ENCODE data around the gene PDCD1.

PDCD1 gene

DNA sequence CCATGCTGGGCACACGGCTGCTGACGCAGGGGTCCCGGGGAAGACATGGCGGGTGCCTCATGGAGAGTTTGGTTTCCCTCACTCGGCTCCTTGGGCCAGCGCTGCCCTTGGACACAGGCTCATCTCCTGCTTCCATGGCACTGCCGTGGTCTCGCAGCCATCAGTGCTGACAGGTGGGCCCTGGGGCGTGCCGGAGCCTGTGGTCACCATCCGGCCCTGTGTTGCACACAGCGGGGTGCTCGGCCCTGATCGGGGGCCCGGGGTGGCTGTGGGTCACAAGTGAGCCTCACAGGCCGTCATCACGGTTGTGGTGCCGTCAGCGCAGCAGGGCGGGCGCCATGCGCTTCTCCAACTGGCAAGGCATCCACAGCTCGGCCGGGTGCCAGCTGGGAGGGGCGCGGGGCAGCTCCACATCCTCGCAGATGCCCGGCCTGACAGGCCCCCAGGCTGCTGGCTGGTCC is 11.4 kb upstream of the PDCD1 start:
- TF ChIP-seq, protein P1, sequence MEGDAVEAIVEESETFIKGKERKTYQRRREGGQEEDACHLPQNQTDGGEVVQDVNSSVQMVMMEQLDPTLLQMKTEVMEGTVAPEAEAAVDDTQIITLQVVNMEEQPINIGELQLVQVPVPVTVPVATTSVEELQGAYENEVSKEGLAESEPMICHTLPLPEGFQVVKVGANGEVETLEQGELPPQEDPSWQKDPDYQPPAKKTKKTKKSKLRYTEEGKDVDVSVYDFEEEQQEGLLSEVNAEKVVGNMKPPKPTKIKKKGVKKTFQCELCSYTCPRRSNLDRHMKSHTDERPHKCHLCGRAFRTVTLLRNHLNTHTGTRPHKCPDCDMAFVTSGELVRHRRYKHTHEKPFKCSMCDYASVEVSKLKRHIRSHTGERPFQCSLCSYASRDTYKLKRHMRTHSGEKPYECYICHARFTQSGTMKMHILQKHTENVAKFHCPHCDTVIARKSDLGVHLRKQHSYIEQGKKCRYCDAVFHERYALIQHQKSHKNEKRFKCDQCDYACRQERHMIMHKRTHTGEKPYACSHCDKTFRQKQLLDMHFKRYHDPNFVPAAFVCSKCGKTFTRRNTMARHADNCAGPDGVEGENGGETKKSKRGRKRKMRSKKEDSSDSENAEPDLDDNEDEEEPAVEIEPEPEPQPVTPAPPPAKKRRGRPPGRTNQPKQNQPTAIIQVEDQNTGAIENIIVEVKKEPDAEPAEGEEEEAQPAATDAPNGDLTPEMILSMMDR (IDR thresholded peaks at IDR 0.05): no peak
- no peak for TF ChIP-seq ZFX (IDR thresholded peaks at IDR 0.05; ENCODE audit: borderline replicate concordance)
- H3K27ac ChIP-seq: no peak overlapping the region

DNA sequence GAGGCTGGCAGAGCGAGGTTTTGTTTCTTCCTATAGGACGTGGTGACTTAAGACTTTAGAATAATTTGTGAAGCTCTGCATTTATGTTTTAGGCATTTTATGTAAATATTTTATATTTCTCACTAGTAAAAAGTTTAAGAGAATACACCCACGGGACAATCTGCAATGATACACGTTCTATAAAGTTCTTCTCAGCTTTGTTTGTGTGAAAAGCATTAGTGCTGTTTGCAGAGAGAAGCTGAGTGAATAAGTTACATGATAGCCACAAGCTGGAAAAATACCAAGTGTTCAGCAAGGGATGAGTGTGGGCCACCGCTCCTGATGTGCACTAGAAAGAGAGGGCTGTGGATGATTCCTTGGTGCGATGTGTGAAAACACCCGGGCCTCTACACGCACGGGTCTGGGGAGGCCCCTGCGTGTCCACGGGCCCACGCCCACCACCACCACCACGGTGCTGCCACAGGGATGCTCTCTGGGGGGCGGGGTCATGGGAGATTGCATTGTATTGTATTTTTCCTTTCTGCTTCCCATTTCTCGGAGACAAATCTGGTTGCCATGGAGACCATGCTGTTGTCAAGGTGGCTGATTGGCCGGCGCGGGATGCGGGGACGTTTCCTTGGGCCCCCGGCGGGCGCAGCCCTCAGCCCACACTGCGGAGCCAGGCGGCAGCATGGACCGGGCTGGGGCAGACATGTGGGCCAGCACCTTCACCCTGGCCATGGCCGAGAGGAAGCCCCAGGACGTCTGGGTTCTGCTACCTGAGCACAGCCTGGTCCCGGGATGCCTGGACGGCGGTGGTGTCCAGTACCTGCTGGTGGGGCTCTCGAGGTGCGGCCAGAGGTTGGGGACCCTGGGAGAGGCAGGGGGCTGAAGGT is 10.6 kb upstream of the PDCD1 start, which contains the start of gene RTP5:
Gene RTP5, plus strand, starts transcription at position 643 of the 875 bp plus-strand sequence. Its CDS starts 28 bp downstream, at position 671.
- H3K27ac ChIP-seq: no peak within 1 kb of the TSS
- TF ChIP-seq, protein P1 (IDR thresholded peaks at IDR 0.05): no peak
- no peak for TF ChIP-seq ZFX (IDR thresholded peaks at IDR 0.05; ENCODE audit: borderline replicate concordance)

DNA sequence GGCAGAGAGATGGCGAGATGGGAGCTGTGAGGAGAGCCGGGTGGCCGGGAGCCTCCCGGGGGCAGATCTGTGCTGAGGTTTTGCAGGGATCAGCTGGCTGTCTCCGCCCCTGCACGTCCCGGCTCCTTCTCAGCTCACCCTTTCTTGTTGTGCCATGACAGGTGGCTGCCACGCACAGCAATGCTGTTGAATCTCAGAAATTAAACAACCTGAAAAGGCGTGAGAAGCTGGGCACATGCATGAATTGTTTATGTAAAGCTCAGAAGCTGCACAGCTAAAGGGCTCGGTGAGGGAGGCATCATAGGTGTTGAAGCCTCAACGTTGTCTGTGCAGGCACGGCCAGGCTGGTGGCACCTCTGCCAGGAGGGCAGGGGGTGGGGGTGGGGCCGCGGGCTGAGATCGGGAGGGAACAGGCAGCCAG is 10.0 kb upstream of the PDCD1 start:
- TF ChIP-seq, protein P1 (IDR thresholded peaks at IDR 0.05): no peak
- TF ChIP-seq ZFX (IDR thresholded peaks at IDR 0.05; ENCODE audit: borderline replicate concordance): no peak
- H3K27ac ChIP-seq: no peak overlapping the region

DNA sequence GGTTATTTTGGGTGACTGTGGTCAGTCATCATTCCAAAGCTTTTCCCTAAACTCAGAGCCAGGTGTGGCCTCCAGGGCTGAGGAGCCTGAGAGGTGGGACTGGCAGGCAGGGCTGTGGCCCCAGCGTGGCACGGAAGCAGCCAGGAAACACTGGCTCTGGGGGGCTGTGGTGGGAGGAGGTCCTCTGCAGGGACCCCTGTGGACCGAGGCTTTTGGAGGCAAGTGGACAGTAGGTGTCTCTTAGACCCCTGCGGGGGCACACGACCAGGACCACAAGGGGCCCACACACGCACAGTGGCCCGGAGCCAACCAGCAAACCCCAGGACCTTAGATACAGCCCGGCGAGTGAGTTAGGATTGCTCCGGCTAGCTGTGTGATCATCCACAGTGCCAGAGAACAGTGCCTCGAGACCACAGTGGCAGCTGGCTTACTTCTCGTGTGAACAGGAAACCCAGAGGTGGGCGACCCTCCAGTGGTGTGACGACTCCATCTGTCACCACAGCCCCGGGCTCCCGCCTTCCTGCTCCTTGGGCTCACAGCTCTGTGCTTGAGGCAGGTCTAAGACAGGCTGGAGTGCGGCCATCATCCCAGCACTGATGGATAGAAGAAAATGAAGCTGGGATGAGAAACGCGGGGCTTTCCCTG is 9.2 kb upstream of the PDCD1 start:
- no peak for TF ChIP-seq ZFX (IDR thresholded peaks at IDR 0.05; ENCODE audit: borderline replicate concordance)
- TF ChIP-seq, protein P1 (IDR thresholded peaks at IDR 0.05): no peak
- no peak overlapping the region for H3K27ac ChIP-seq

DNA sequence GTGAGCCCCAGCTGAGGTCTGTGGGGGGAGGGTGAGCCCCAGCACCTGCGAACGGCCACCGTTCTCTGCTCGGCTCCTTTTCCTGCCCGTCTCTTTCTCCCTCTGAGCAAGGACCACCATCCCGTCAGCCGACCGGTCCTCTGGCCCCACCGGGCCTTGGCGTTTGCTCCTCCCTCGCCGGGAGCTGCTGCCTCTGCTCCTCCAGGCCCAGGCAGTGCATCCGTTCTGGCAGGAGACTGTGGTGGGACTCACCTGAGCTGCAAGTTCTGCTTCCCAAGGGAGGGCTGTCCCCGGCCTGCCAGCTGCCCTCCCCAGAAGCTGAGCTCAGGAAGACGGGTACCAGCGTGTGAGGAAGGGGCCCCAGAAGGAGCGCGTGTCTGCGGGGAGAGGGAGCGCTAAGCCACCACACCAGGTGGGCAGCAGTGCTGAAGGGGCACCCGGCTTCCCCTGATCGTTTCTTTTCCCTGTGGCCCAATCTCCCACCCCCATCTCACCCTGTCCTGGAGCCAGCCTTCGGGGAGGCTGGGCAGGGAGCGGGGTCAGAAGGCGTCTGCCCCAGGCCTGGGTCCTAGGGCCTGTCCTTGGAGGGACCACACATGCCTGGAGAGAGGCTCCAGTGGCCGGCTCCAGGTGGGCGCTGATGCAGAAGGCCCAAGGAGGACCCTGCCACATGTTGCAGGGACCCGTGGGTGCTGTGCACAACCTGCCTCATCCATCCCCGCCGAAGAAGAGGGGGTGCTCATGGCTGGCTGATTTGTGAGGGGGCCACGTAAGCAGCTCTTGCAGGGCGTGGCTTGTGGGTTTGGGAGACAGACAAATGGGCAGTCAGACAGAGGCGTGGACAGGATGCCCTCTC is 8.3 kb upstream of the PDCD1 start:
- no peak for TF ChIP-seq ZFX (IDR thresholded peaks at IDR 0.05; ENCODE audit: borderline replicate concordance)
- TF ChIP-seq, protein P1 (IDR thresholded peaks at IDR 0.05): no peak
- H3K27ac ChIP-seq: no peak overlapping the region

DNA sequence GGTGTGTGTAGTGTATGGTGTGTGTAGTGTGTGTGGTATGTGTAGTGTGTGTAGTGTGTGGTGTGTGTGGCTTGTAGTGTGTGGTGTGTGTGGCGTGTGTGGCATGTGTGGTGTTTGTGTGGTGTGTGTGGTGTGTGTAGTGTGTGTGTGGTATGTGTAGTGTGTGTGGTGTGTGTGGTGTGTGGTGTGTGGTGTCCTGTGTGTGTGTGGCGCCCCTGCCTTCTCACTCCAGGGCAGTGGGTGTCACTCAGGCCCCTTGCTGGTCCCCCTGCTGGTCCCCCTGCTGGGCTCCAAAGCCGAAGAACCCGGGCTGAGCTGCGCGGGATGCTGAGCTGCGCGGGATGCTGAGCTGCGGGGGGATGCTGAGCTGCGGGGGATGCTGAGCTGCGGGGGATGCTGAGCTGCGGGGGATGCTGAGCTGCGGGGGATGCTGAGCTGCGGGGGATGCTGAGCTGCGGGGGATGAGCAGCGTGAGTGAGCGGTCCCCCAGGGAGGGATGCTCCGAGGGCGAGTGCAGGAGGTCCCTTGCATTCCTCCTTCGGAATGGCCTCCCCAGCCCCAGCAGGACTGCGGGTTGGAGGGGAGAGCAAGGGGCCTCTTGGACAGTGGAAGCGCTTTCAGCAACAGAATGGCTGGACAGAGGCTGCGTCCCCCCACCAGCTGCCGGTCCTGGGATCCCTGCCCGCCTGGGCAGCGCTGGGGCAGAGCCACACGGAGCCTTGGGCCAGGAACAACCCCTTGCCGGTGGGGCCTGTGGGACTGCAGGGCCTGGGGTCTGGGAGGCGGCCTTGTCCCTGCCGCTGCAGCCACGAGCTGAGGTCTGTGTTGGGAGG is 7.5 kb upstream of the PDCD1 start:
- H3K27ac ChIP-seq: no peak overlapping the region
- TF ChIP-seq, protein P1 (IDR thresholded peaks at IDR 0.05): no peak
- no peak for TF ChIP-seq ZFX (IDR thresholded peaks at IDR 0.05; ENCODE audit: borderline replicate concordance)
